ENCODE measurements around the gene KCTD1.

Gene KCTD1

DNA sequence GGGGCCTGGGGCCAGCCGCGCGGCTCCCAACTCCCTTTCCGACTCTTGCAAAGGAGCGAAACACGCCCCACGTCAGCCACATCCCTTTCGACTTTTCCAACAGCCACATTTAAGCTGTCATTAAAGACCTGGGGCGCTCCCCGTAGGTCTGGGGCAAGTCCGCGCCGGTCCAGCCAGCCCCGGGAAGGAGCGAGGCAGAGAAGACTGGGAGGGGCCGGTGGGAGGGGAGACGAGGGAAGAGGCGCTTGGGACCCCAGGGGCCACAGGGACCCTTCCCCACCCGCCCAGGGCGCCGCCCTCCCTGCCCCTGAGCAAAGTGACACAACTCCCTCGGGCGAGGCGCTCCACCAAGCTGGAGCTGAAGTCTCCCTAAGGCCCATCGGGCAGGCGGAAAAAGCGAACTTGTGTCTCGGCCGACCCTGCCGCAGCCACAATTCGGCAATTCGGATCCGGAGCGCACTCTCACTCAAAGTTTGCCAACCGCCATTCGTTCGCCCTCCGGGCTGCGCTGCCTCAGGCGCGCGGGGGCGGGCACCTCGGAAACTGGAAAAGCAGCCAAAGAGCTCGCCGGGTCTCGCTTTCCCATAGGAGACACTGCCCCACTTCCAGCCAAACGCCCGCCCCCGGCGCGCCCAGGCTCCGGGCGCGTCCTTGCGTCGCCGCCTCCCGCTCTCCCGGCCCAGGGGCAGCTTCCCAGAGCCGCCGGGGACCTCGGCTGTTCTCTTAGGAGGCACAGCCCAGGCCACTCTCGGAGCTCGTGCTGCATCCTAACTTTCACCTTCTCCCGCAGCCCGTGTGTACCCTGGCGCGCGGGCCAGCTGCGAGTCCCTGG is 1.1 kb upstream of the KCTD1 start:
- peak; percentile 66 for DNase-seq

DNA sequence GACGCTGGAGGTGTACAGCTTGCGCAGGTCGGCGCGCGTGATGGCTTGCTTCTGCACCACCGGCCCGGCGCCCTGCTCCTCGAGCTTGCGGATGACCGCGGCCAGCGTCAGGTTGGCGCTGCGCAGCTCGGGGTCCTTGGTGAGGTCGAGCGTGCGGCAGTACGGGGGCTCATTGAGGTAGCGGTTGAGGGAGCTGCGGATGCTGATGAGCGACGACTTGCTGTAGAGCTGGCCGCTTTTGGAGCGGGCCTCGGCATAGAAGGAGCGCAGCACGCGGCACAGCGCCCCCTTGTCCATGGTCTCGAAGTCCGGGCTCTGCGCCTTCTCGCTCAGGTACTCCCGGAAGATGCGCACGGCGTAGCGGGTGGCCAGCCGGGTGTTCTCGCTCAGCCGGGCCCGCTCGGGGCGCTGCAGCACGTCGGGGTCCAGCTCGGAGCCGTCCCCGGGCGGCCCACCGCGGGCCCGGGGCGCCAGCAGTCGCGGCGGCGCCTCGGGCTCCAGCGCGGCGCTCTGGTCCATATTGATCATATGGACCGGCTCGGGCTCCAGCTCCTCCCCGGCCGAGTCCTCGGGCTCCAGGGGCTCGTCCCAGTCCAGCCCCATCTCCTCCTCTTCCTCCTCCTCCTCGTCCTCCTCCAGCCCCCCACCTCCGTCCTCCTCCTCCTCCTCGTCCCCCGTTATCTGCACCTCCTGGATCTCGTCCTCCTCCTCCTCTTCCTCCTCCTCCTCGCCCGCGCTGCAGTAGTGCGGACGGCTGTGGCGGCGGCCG is 523 bp downstream of the KCTD1 start:
- no peak for DNase-seq

- no peak for DNase-seq
These were observed 1.3 kb downstream of the KCTD1 start for GRCh38 chr18:26546875-26547645.

DNA sequence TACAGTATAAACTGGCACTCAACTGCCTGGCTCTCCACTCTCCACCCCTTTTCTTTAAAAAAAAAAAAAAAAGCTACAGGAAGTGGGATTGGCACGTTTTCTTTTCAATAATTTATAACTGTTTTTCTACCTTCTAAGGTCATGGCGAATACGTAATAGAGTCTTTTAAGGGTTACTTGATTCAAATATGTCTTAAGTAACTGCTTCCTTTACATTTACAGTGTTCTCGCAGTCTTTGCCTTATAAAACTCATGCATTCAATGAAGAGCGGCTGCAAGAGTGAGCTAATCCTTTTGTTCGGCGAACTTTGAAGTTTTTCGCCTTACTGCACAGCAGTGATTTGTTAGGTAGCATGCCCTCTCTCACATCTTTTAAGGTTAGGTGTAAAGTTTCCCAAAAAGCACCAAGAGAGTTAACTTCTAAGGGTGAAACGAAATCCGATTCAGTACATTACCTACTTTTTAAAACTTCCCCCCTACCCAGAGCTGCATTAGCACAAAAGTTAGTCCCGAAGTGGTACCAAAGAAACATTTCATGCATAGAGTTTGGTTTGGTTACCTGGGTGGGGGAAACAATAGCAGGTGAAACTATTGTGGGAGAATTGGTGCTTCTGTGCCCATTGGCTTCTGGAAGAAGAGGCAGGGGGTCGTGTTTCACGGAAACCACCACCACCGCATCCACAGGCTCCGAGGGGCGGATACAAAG is 2.0 kb downstream of the KCTD1 start:
- no peak for DNase-seq

- peak; percentile 16 for DNase-seq
These were observed 2.8 kb downstream of the KCTD1 start for GRCh38 chr18:26545335-26546123.

- no peak for DNase-seq
These were observed 3.9 kb downstream of the KCTD1 start for GRCh38 chr18:26544451-26544850.

DNA sequence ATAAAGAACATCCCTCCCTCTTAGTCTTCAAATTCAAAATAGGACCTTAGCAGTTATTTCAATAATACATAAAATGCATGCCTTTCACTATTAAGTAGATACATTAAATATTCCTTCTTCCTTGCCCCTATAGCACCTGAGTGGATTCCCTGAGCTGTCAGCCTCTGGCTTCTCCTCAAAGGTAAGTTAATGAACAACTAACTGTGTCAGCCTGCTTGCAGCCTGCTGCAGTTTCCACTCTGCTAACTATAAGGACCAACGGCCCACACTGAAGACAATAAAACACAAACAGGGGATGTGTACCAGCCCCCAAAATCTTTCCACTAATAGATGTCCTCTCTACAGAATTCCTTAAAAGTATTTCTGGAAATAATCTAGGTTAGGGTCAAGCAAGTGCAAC is 5.0 kb downstream of the KCTD1 start:
- DNase-seq: no peak

DNA sequence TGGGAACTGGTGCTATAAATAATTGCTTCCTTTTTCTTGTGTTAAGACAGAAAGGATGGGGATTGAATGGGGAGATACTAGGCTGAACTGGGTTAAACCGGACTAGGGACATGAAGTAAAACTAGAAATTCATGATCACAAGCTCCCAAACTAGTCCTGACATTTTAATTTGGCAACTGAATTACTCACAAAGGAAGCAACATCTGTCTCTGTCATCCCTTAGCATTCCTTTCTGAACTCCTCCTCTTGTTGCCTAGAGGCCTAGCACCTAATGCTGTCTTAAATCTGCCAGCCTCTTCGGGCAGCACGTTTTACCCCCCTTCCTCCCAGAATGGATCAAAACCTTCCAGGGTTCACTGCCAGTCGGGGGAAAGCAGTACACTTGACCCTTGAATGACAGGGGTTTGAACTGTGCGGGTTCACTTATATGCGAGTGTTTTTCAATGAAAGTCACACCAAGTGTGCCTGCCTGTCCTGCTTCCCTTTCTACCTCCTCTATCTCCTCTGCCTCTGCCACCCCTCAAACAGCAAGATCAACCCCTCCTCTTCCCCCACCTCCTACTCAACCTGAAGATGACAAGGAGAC is 8.2 kb downstream of the KCTD1 start:
- no peak for DNase-seq

- DNase-seq: no peak
These were observed 9.8 kb downstream of the KCTD1 start for GRCh38 chr18:26538524-26538923.

DNA sequence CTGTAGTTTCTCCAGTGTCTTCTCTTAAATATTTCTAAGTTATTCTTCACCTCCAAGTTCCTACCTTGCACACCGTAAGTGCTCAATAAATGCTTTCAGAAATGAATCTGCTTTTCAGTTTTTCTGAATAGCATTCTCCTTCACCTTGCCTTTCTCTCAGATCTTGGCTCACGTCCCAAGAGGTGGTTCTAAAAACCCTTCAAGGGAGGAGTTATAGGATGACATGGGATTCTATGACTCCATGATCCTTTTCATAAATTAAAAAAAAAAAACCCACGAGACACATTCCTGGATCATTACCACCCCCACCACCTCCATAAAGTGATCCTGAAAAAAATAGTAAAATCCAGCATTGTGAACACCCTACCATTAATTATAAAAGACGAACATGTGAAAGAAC is 11.7 kb downstream of the KCTD1 start:
- no peak for DNase-seq

- no peak for DNase-seq
These were observed 12.3 kb downstream of the KCTD1 start for GRCh38 chr18:26536032-26536431.

DNA sequence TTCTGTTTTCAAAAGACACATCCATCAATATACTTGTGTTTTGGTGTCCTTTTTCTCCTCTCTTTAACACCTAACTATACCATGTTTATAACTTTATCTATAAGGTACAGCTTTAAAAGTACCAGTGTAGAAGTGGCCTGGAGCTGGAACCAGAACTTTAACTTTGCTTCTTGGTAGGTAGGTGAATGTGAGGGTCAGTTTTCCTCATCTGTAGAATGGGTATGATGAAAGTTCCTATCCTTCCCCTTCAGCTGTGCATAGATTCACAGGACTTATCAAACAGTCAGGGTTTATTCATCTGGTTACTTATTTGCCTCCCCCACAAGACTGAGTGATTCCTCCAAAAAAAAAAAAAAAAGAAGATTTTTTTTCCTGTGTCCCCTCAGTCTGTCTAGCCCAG is 12.7 kb downstream of the KCTD1 start:
- no peak for DNase-seq

- DNase-seq: no peak
These were observed 15.7 kb downstream of the KCTD1 start for GRCh38 chr18:26532367-26533340.

DNA sequence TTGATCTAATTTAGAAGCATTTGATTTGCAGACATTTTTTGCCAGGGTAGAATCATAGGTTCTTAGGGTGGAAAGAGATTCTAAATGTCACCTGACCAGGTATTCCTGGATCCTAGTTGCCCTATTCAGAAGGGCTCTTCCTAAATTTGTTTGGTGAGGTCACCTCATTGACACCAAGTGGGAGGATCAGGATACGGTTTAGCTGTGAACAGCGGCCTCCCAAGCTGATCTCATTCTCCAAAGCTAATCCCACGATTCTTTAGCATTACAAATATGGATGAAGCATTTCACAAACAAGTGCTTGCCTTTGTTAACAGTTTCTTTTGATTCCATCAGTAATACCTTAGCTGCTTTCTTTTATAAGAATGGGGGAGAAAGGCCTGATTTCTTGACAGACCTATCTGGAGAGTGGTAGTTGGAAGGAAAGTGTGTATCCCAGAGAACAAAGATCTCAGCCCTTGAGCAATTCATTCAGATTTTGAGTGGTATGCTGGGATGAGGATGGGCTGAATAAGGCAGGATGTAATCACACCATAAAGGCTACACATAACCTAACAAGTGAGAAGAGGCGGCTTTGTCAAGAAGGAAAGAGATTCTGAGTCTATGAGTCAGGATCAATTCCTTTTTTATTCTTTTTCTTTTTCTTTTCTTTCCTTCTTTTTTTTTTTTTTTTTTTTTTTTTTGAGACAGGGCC is 16.6 kb downstream of the KCTD1 start:
- DNase-seq: no peak

DNA sequence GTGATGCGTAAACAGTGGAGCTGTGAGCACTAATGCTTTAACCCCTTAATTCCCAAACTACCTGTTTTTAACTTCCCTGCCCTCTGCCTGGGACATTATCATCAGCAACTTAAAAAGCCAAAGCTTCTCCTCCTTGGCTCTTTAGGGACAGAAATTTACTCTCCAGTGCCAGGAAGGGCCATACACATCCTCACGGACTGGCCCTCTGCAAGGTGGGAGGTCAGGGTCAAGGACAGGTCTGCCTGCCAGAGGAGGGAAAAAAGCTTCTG is 21.5 kb downstream of the KCTD1 start:
- no peak for DNase-seq

DNA sequence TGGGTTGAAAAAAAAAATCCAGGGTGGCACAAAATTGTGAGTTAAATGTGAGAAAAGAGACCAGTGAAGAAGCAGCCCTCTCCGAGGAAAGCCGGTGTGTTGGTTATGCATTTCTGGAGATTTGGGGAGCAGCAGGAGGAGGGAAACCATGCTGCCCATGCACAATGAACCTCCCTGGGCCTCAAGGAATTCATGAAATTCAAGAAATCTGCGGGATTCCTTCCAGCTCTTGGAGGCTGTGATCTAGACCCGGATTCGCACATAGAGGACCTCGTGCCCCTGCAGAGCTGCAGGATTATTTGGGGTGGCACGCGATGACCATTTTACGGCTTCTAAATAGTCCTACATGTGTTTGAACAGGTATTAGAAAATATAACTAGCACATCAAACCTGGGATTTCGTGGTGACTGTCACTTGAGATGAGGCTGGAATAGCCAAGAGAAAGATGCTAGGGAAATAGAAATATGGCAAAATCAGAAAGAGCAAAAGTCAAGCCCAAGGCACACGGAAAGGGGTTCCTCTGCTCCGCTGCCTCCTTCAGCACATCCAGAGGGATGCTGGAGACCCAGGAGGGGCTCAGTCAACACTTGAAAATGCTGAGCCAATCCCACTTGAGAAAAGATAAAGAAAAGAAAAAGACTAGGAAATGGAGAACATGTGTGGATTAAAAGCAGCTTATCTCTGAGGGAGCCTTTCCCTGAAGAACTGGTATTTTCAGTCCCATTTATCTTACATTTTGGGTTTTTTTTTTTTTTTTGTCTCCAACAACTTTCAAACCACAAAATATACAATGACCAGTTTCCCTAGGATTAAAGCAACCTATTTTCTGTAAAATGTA is 22.0 kb downstream of the KCTD1 start:
- no peak for DNase-seq

DNA sequence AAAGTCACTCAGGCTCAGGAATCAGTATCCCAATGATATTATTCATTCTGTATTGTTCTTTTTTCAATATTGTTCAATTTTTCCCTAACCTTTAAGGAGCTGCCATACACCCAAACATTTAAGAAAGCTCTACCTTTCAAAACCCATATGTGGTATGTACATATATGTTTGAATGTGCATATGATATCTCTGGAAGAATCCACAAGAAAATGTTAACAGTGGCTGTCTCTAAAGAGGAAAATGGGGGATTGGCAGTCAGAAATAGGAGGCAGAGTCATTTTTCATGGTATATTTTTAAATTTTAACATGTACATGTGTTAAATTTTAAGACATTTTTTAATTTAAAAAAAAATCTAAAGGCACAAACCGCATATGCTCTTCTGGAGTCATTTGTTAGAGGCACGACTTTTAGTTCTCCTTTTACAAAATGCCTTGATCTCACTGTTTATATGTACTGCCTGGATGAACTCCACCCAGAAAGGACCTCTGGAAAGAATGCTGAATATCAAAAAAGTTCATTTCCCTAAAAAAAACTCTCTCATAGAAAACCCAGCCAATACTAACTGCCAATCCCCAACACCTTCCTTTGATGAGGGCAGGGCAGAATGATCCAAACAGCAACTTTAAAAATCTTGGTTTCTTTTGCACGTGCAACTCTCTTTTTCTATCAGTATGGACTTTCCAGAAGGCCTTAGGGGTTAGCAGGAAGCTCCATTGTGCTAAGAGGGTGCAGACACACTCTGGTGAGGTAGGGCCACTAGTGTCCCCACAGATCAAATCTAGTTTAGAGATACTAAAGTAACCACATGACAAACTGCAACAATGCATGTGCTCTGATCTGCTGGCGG is 23.6 kb downstream of the KCTD1 start:
- DNase-seq: peak; percentile 17

DNA sequence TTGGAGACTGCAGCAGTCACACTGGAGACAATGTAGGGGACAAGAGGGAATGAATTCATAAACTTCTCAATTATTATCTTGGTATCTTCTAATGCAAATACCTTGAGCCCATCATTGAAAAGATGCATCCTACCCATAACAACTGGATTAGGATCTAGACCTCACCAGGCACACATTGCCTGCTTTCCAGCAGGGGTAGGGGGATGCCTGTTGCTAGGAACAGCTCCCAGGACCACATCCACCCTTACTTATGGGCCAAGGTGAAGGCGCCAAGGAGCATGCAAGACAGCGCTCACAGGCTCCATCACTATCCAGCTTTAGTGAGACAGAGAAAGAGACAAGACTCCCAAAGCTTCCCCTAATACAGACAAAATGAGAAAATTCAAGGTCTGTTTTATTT is 24.4 kb downstream of the KCTD1 start:
- no peak for DNase-seq
